NCI-H2171 (cell line): Measurements from ENCODE around the gene TMEM45A.
"Not testable (repeated sequence)": the region's sequence is repeated elsewhere in the genome, so short reads cannot be mapped to it uniquely, and the experiment has no call there.

Experiments used
- DNase-seq: peaks from one replicate; lab custom pipeline; 2025; lab: John Stamatoyannopoulos, UW

Gene TMEM45A

GRCh38 chr3:100575704-100576103, 83.3 kb downstream of the TMEM45A start:
- no peak for DNase-seq

DNA sequence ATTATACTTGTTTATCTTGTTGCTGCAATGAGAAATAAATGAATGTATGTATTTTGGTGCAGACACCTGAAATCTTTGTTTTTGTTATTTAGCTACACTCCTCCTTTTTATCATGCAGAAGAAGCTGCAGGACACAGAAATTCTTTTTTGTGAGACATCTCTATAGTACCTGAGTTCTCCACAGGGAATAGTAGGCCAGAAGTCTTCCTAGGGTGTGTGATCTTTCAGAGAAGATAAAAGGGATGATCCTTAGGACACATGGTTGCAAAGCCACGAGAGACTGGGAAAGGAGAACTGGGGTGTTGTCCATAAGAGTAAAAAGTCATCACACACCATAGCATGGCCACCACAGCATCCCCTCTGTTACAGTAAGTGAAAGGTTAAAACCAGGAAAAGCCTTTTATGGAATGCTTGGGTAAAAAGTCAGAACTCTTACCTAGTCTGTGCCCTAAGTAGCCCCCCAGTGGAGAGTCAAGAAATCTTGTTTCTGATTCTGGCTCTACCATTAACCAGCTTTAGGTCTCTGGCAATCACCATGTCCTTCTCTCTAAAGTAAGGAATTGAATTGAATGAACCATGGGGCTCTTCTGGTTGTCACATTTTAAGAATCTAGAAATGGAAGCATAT, 85.1 kb downstream of the TMEM45A start:
- no peak for DNase-seq

GRCh38 chr3:100578646-100579045, 86.2 kb downstream of the TMEM45A start:
- DNase-seq: no peak

DNA sequence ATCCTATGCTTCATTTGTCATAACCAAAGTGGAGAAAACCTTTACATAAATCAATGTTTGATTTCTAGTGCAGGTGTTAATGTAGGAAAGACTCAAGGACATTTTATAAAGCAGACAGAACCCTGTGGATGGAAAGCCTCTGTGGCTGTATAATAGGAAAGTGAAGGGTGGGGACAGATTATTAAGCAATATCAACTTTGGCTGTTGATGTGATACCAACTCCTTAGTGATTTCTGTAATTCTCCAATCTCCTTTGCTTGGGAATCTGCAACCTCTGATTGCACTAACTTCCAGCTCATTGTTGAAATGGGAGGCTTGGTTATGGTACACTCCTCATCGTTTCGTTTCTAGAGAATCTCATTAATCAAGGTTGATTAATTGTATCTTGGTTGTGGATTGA, 87.7 kb downstream of the TMEM45A start:
- DNase-seq: no peak

GRCh38 chr3:100581650-100582049, 89.2 kb downstream of the TMEM45A start:
- no peak for DNase-seq

GRCh38 chr3:100582157-100582556, 89.7 kb downstream of the TMEM45A start:
- DNase-seq: not testable (repeated sequence)

DNA sequence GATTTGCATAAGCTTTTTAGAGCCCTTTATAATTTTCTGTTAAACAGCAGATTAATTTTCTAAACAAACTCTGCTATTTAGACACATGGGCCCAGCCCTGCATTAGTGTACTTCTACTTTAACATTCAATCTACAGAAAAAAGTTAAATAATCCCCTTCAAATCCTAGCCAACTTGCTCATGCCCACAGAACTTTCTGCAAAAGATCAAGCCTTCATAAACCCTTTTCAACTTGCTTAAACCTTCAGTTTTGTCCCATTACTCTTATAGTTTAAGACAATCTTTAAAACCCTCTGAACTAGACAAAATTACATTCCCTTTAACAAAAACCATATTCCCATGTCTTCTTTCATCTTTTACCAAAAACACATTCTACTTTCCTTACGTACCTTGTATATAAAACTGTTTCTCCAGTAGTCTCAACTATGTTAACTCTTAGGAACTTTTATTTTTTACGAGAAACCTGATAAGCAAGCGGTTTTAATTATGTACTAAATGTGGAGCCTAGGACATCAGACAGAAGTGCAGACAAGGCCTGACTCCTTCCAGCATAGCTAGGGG, 91.8 kb downstream of the TMEM45A start:
- DNase-seq: no peak

- no peak for DNase-seq
Measured at GRCh38 chr3:100586832-100587231, 94.4 kb downstream of the TMEM45A start.

DNA sequence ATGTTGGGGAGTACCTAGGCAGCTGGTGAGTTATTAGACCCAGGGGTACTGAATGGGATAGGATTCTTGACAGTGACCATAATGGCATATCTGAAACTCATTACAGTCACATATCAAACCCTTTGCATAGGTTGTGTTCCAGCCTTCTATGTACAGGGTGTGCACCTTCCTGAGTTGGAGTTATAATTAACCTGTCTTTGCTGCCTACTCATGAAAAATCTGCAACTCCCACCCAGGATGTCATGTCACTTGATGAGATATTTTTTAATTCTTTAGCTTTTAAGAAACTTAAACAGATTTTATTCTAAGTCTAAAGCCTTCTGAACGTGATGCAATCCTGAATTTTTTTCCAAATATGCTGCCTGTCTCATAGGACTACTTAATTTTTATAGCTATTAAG, 95.8 kb downstream of the TMEM45A start:
- no peak for DNase-seq

GRCh38 chr3:100590114-100590839, 97.9 kb downstream of the TMEM45A start:
- DNase-seq: peak; percentile 39

DNA sequence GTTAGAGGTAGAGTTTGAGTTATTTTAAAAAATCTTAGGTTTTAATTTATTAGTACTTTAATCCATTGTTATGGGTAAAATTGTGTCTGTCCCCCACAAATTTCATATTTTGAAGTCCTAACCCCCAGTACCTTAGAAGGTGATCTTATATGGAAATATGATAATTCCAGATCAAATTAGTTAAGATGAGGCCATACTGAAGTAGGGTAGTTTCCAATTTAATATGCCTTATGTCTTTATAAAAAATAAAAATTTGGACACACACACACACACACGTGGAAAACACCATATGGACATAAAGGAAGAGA, 98.4 kb downstream of the TMEM45A start:
- no peak for DNase-seq

DNA sequence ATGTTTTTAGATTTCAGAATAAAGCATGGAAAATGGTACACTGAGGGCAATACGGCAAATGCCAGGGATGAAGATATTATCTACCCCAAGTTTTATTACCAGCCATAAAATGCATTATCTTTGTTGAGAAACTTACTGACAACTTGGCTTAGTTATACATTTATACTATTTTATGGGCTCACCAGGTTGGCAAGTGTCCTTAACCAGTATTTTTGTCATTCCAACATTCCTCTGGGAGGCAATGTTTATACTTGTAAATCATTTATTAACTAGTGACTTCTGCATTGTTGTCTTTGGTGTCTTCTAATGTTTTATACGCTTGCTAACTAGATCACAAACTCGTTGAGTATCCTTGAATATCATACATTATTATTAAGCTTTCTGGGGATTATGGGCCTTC, 99.0 kb downstream of the TMEM45A start:
- no peak for DNase-seq

DNA sequence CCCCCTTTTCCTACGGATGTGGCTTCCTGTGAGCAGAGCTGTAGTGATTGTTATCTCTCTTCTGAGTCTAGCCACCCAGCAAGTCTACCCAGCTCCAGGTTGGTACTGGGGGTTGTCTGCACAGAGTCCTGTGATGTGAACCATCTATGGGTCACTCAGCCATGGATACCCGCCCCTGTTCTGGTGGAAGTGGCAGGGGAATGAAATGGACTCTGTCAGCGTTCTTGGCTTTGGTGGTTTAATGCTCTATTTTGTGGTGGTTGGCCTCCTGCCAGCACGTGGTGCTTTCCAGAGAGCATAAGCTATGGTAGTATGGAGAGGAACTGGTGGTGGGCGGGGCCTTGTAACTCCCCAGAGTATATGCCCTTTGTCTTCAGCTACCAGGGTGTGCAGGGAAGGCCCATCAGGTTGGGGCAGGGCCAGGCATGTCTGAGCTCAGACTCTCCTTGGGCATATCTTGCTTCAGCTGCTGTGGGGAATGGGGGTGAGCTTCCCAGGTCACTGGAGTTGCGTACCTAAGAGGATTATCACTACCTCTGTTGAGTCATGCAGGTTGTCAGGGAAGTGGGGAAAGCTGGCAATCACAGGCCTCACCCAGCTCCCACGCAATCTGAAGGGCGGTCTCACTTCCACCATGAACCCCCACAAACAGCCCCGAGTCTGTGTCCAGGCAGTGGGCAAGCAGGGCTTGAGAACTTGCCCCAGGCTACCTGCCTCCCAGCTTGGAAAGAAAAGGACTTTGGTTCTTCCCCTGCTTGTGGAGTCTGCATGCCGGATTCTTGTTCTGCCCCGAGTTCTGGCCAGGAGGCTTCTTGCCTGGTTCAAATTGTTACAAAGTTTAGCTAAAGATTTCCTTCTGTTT, 108.0 kb downstream of the TMEM45A start:
- DNase-seq: peak; percentile 39

GRCh38 chr3:100602506-100603444, 110.4 kb downstream of the TMEM45A start:
- DNase-seq: no peak

DNA sequence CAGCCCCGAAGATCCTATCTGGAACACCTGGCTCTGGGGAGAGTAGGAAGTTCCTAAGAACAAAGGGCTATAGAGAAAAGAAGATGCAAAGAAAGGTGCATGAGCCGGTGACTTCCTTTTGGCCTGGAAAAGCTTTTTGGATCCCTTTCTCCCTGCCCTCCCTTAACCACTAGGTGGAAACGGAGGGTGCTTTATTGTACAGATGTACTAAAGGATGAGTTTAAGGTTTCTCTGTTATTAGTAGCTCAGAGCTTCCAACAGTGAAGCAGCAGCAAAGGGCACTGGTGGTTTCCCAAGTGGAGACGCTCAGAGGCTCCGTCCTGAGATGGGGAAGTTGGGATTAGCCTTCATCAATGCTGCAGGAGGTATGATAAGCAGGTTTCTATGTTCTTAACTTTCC, 111.0 kb downstream of the TMEM45A start:
- no peak for DNase-seq

DNA sequence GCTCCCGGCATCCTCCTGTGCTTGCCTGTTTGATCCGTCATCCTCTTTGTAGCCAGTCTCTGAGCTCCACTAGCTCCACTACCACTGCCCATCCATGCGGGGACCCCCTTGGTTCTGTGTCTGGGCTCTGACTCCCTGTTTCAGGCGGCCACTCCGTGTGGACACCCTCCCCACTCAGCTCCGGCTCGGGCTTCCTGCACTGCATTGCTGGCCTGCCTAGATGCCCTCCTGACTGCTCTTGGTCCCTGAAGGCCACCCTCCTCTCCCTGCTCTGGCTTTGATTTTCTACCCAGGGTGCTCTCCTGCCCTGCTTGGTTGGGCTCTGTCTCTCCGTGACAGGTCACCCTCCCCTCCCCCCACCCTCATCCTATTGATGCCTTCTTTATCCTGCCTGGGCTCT, 112.9 kb downstream of the TMEM45A start:
- DNase-seq: no peak

DNA sequence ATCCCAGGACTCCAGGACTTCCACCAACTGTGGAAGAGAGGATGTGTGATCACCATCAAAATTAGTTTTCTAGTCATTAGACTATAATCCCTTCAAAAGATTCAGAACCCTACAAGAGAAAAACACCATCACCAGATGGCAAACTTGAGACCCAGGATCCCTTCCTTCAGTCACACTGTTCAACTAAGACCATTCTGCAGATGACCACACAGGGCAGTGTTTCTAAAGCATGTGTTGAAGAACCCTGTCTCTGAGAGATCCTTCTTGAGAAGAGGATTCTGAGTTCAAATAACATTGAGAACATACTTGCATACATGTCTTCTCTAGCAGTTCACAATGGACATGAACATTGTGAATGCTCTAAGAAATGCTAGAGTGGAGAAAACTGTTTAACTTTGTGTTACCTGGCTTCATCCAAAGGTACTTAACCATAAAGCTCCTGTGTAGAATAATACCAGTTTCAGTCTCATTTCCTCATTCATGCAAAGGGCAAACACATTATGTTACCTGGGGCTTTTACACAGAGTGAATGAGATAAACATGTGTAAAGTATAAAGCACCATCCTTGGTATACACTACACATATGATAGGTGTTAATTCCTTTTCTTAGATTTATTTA, 114.6 kb downstream of the TMEM45A start:
- DNase-seq: no peak

- no peak for DNase-seq
Measured at GRCh38 chr3:100609305-100609704, 116.9 kb downstream of the TMEM45A start, which contains the start of gene ADGRG7. ADGRG7 (plus strand) TSS chr3:100609601; CDS start chr3:100609857, 256 bp downstream.

DNA sequence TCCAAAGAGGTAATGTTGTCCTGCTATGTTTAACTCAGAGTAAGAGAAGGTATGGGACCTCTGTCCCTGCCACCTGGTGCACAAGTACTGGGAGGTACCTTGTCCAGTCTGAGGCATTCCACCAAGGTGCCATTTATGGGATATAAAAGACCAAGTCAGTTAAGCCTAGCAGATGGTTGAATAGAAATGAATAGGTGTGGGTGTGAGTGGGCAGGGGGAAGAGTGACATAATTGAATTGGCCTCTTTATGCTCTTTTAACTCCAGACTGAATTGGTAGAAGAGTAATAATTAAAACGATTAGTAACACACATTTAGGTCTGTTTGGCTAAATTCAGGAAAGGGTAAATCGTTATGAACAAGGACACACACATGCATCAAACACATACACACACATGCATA, 117.5 kb downstream of the TMEM45A start:
- DNase-seq: no peak

- no peak for DNase-seq
Measured at GRCh38 chr3:100611221-100611620, 118.8 kb downstream of the TMEM45A start.
